GM12801 (cell line): Measurements from ENCODE around the gene PRPSAP1.

ENCODE experiments used
- CTCF ChIP-seq: IDR thresholded peaks from one replicate; pipeline ENCODE4 v1.5.1; 2011; ENCODE audit warnings: control low read depth; ENCODE audit not compliant: insufficient read length; ENCODE audit errors: extremely low read depth

The PRPSAP1 gene

GRCh38 chr17:76353599-76354316 lies at the start of gene PRPSAP1:
PRPSAP1 (minus strand) TSS chr17:76353916; CDS start chr17:76353703, 213 bp downstream.
- no peak for TF ChIP-seq CTCF

- no peak for TF ChIP-seq CTCF
Measured at GRCh38 chr17:76402711-76403110, 49.0 kb upstream of the PRPSAP1 start.

GRCh38 chr17:76399175-76400172 lies 45.8 kb upstream of the PRPSAP1 start:
- TF ChIP-seq CTCF = no peak

GRCh38 chr17:76398523-76399174 lies 44.9 kb upstream of the PRPSAP1 start:
- TF ChIP-seq CTCF = no peak

- TF ChIP-seq CTCF = peak; percentile 54
Measured at GRCh38 chr17:76397687-76398522, 44.2 kb upstream of the PRPSAP1 start.

- no peak for TF ChIP-seq CTCF
Measured at GRCh38 chr17:76397184-76397583, 43.5 kb upstream of the PRPSAP1 start.
